Astrocyte of the spinal cord (primary cell): ENCODE measurements around the gene VSTM4.

ENCODE experiments used
- DNase-seq: peaks from one replicate; pipeline ENCODE4 v3.0.0; 2011; ENCODE audit warnings: low read depth, low spot score
- H3K4me3 ChIP-seq: 2 replicates; pipeline ENCODE4 v1.5.1; 2011; ENCODE audit warnings: low read depth, mild to moderate bottlenecking, low read length, moderate library complexity
- CTCF ChIP-seq: IDR thresholded peaks from 2 replicates; pipeline ENCODE4 v1.5.1; 2012; ENCODE audit warnings: low read depth, mild to moderate bottlenecking, low read length, inconsistent platforms
- in situ Hi-C: cut with HindIII; loops from 2 replicates; pipeline ENCODE4 v1.10.0; 2017; ENCODE audit warnings: low sequenced_read_pairs

The VSTM4 gene

GRCh38 chr10:49044293-49045193, 70.8 kb downstream of the VSTM4 start:
- TF ChIP-seq CTCF = no peak
- no peak for DNase-seq
- no peak overlapping the region for H3K4me3 ChIP-seq
- in situ Hi-C loops = no loop called here

- DNase-seq = no peak
- TF ChIP-seq CTCF = no peak
- in situ Hi-C loops = no loop called here
- no peak overlapping the region for H3K4me3 ChIP-seq
Observed at GRCh38 chr10:49040601-49041000, 74.7 kb downstream of the VSTM4 start.

- in situ Hi-C loops = no loop called here
- no peak for TF ChIP-seq CTCF
- H3K4me3 ChIP-seq = no peak overlapping the region
Observed at GRCh38 chr10:49039409-49039808, 75.9 kb downstream of the VSTM4 start.

GRCh38 chr10:49038711-49039110, 76.6 kb downstream of the VSTM4 start:
- no peak for TF ChIP-seq CTCF
- no peak overlapping the region for H3K4me3 ChIP-seq
- in situ Hi-C loops = no loop called here
- DNase-seq = no peak

More at GRCh38 chr10:49039409-49039808, 75.9 kb downstream of the VSTM4 start:
- no peak for DNase-seq

- in situ Hi-C loops = no loop called here
- peak; percentile 34 for DNase-seq
- H3K4me3 ChIP-seq = no peak overlapping the region
- no peak for TF ChIP-seq CTCF
Observed at GRCh38 chr10:49037187-49037586, 78.1 kb downstream of the VSTM4 start.

GRCh38 chr10:49036638-49037037, 78.7 kb downstream of the VSTM4 start:
- TF ChIP-seq CTCF = no peak
- DNase-seq = no peak
- no peak overlapping the region for H3K4me3 ChIP-seq
- in situ Hi-C loops = no loop called here
